C4-2B (cell line): ENCODE measurements around the gene JAM2.

Source experiments
- ZFX ChIP-seq: fragments of 450-650 bp; IDR thresholded peaks from 2 replicates; pipeline ENCODE4 v1.6.1; 2017
- TF ChIP-seq, protein P1 (sequence below): fragments of 450-650 bp; conservative IDR thresholded peaks from 2 replicates; pipeline ENCODE4 v1.5.1; 2017; ENCODE audit warnings: mild to moderate bottlenecking

DNA sequence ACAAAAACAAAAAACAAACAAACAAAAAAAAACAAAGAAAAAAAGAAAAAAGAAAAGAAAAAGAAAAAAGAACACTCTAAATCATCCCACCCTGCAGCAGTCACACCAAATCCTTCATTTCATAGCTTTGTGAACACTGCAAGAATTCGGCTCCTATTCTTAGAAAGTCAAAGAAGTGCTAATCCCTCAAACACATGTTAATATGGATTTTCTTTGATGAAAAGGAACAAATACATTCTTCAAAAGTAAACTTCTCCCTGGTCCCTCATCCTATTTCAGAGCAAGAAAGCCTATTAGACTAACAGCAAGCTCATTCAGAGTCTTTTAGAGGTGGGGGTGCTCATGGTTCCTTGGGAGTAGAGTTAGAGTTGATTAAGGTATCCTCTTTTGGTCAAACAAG is 24.6 kb upstream of the JAM2 start:
- TF ChIP-seq, protein P1, sequence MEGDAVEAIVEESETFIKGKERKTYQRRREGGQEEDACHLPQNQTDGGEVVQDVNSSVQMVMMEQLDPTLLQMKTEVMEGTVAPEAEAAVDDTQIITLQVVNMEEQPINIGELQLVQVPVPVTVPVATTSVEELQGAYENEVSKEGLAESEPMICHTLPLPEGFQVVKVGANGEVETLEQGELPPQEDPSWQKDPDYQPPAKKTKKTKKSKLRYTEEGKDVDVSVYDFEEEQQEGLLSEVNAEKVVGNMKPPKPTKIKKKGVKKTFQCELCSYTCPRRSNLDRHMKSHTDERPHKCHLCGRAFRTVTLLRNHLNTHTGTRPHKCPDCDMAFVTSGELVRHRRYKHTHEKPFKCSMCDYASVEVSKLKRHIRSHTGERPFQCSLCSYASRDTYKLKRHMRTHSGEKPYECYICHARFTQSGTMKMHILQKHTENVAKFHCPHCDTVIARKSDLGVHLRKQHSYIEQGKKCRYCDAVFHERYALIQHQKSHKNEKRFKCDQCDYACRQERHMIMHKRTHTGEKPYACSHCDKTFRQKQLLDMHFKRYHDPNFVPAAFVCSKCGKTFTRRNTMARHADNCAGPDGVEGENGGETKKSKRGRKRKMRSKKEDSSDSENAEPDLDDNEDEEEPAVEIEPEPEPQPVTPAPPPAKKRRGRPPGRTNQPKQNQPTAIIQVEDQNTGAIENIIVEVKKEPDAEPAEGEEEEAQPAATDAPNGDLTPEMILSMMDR: no peak
- TF ChIP-seq ZFX: no peak
